H1 (cell line): ENCODE data around the gene ZYG11B.

ENCODE experiments used
- BACH1 ChIP-seq: IDR thresholded peaks from 2 replicates; pipeline ENCODE4 v1.6.1; 2012; ENCODE audit warnings: low read length, improper control_type of control experiment
- BCL11A ChIP-seq, 2 experiments: IDR thresholded peaks; one replicate each; pipeline ENCODE4 v1.6.1; 2011; ENCODE audit warnings: low read depth in 2 of 2, low read length in 2 of 2, mild to moderate bottlenecking in 2 of 2
- CBX5 ChIP-seq: fragments of 300-800, 300-1000 bp; sonication (generic); IDR thresholded peaks from 2 replicates; pipeline ENCODE4 v1.7.1; 2016; ENCODE audit warnings: antibody characterized with exemption, low read length, low read depth
- CEBPB ChIP-seq: IDR thresholded peaks from 2 replicates; pipeline ENCODE4 v1.6.1; 2012; ENCODE audit warnings: low read depth, low read length
- CHD2 ChIP-seq: IDR thresholded peaks from 2 replicates; pipeline ENCODE4 v1.6.1; 2012; ENCODE audit warnings: low read length, improper control_type of control experiment
- CREB1 ChIP-seq: IDR thresholded peaks from 2 replicates; pipeline ENCODE4 v1.6.1; 2012; ENCODE audit warnings: inconsistent platforms
- CTCF ChIP-seq, 3 experiments: IDR thresholded peaks; 1 replicate in 2 of 3; 2 replicates in 1 of 3; pipeline versions ENCODE4 v1.5.1 to v1.6.1; 2011; ENCODE audit warnings: low read length in 3 of 3, mild to moderate bottlenecking in 3 of 3, inconsistent platforms in 2 of 3, low read depth in 1 of 3, moderate library complexity in 1 of 3; ENCODE audit not compliant: insufficient read depth in 1 of 3; ENCODE audit errors: control extremely low read depth in 1 of 3
- EGR1 ChIP-seq: IDR thresholded peaks from 2 replicates; pipeline ENCODE4 v1.6.1; 2011; ENCODE audit warnings: low read depth, low read length, borderline replicate concordance
- EZH2 ChIP-seq: fragments of 200-600 bp; sonication (generic); IDR thresholded peaks from 2 replicates; pipeline ENCODE4 v1.7.1; 2012; ENCODE audit warnings: low read depth, mild to moderate bottlenecking, moderate library complexity, low read length, inconsistent platforms; ENCODE audit not compliant: severe bottlenecking
- GTF2F1 ChIP-seq: IDR thresholded peaks from 2 replicates; pipeline ENCODE4 v1.6.1; 2012; ENCODE audit warnings: low read depth, low read length, improper control_type of control experiment, borderline replicate concordance
- NRF1 ChIP-seq: IDR thresholded peaks from 2 replicates; pipeline ENCODE4 v1.6.1; 2011; ENCODE audit warnings: mild to moderate bottlenecking, low read depth, low read length, improper control_type of control experiment
- POLR2A ChIP-seq, 2 experiments: IDR thresholded peaks; 1 replicate in 1 of 2; 2 replicates in 1 of 2; pipeline ENCODE4 v1.6.1; 2011; ENCODE audit warnings: low read depth in 2 of 2, low read length in 2 of 2, mild to moderate bottlenecking in 2 of 2; ENCODE audit errors: control extremely low read depth in 1 of 2
- SP1 ChIP-seq: IDR thresholded peaks from 2 replicates; pipeline ENCODE4 v1.6.1; 2011; ENCODE audit warnings: low read depth, low read length
- YY1 ChIP-seq: IDR thresholded peaks from 2 replicates; pipeline ENCODE4 v1.6.1; 2011; ENCODE audit warnings: low read depth, mild to moderate bottlenecking, low read length

- TF ChIP-seq YY1 (no peak), SP1 (no peak), POLR2A (IDR thresholded peaks at IDR 0.05; ENCODE audit: control extremely low read depth in 1 of 2, low read depth in 2 of 2, low read length in 2 of 2) (no peak), EGR1 (no peak), EZH2 (no peak), CHD2 (no peak), CEBPB (no peak), CTCF (IDR thresholded peaks at IDR 0.05; ENCODE audit: control extremely low read depth in 1 of 3, insufficient read depth in 1 of 3, low read depth in 1 of 3, low read length in 3 of 3) (no peak), BACH1 (no peak), GTF2F1 (no peak), NRF1 (no peak), CREB1 (no peak), BCL11A (IDR thresholded peaks at IDR 0.05; ENCODE audit: low read depth in 2 of 2, low read length in 2 of 2) (no peak), CBX5 (no peak)
These were observed 34.4 kb upstream of the ZYG11B start for GRCh38 chr1:52691821-52692220.
